Uterus (tissue), 2 donors: ENCODE results near the gene PRR3.

ENCODE experiments used
- CTCF ChIP-seq, 4 experiments: fragments of 200-600 bp in 2 of 4; fragments of 450-650 bp in 2 of 4; sonication (generic) in 2 of 4; IDR thresholded peaks; one replicate each; pipeline ENCODE4 v1.5.1; 2016 to 2019; ENCODE audit warnings: antibody characterized with exemption in 4 of 4, mild to moderate bottlenecking in 2 of 4, moderate library complexity in 1 of 4
- POLR2A ChIP-seq, 2 donors: fragments of 450-650 bp; IDR thresholded peaks; one replicate each; pipeline ENCODE4 v1.6.1; 2016; ENCODE audit warnings: antibody characterized with exemption in 2 of 2, mild to moderate bottlenecking in 1 of 2, moderate library complexity in 1 of 2

GRCh38 chr6:30565772-30566171 lies 8.7 kb downstream of the PRR3 start:
- TF ChIP-seq POLR2A (IDR thresholded peaks at IDR 0.05) = no peak
- no peak for TF ChIP-seq CTCF (IDR thresholded peaks at IDR 0.05)
